ENCODE data around the gene FYB2.
"Not testable (repeated sequence)": the region's sequence is repeated elsewhere in the genome, so short reads cannot be mapped to it uniquely, and the experiment has no call there.

The FYB2 gene

DNA sequence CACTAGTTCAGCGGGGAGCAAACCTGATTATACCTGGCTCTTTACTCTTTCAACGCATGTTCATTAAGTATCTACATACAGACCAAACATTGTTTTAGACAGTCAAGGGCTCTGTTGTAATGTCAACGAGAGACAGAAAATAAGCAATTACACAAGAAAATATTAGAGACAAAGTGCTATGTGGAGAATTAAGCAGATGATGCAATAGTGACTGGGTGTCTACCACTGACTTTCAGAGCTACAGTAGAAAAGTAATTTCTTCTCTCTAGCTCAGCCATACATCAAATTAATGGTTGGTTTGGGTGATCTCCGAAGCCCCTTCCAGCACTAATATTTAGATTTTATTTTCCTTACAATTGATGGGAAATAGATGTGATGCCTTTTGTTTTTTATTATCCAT lies 23.3 kb downstream of the FYB2 start:
- DNase-seq = no peak

DNA sequence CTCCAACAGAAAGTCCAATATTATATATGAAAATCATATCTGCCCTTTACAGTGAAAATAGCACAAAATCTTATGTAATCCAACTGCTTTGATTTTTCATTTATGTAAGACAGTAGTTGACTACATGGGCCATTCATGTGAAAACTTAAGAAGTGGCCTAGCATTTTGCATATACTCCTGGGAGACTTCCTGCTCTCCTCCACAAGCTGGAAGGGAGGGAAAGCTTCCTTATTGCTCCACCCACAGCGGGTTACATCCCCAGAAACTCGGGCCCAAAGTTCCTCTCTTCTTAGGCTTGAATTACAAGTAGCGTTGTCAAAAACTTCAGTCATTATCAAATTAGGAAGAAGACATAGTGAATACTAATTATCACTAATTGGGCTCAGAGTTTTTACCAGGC lies 29.2 kb downstream of the FYB2 start:
- no peak for DNase-seq

DNA sequence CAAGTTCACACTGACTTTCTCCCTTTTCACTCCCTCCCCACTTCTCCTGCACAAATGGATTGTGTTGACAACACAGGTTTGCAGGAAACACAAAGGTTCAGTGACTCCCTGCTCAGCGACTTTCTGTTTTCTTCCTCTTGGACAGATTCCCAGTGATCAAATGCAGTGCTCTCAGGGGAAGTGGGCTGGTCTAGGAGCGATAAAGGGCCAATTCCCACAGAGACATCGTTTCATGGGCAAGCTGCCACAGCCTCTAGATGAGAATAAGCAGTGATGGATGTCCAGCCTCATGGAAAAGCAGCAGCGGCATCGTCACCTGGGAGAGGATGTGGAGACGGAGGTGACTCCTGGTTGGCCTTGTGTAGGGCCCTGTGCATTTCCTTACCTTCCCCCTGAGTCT lies 30.6 kb downstream of the FYB2 start:
- no peak for DNase-seq

GRCh38 chr1:56788102-56788501 lies 31.1 kb downstream of the FYB2 start:
- DNase-seq = no peak

- no peak for DNase-seq
These were observed 31.9 kb downstream of the FYB2 start for GRCh38 chr1:56787330-56787729.

- no peak for DNase-seq
These were observed 36.4 kb downstream of the FYB2 start for GRCh38 chr1:56782773-56783172.

DNA sequence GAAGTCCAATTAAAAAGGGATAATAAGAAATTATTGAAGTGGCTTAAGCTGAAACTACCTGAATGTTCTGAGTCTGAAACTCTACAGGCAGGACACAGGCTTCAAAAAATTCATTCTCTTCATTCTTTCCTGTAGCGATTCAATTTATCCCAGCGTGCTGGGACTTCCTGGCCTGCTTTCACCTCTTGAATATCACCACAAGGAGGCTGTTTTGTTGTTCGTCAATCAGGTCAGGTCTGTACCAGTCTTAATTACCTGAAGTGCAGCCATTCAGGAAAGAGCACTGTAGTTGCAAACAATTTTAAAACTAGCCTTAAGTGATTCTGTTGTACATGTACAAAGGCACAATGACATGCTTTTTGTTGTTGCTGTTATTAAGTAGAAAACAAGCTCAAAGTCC lies 38.4 kb downstream of the FYB2 start:
- no peak for DNase-seq

GRCh38 chr1:56780128-56780750 lies 39.0 kb downstream of the FYB2 start:
- no peak for DNase-seq

- DNase-seq = no peak
These were observed 41.2 kb downstream of the FYB2 start for GRCh38 chr1:56777972-56778371.

GRCh38 chr1:56774732-56775131 lies 44.5 kb downstream of the FYB2 start:
- not testable (repeated sequence) for DNase-seq

GRCh38 chr1:56774067-56774609 lies 45.1 kb downstream of the FYB2 start:
- no peak for DNase-seq

DNA sequence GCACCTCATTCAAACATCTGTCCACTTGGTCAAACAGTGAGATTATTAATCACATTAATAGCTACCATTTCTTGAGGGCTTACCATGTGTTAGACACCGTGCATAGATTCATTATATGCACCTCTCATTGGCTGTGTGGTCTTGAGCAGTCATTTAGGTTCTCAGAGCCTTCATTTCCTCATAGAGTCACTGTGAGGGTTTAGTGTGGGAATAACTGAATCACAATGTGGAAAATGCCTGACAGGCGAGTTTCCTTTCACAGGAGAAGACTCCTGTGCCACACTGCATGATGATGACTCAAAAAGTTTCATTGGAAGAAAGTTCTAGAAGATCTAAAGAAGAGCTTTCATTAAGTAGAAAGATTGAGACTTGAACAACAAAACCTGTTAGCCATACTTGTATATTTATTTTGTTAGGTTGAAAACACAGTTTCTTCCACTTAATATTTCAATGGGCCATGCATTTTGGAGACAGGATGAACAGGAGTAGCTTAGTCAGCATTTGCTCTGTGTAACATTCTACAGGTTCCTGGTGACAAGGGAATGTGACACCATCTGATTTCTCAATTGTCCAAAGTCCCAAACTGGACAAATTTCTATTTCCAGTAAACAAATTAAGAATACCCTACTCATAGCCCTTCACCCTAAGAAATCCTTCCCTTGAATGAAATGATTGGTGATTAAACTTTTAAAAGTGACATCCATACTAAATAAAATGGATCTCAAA lies 45.7 kb downstream of the FYB2 start:
- no peak for DNase-seq

- no peak for DNase-seq
These were observed 47.5 kb downstream of the FYB2 start for GRCh38 chr1:56771717-56772116.

- DNase-seq = no peak
These were observed 60.4 kb downstream of the FYB2 start for GRCh38 chr1:56758794-56759193.

DNA sequence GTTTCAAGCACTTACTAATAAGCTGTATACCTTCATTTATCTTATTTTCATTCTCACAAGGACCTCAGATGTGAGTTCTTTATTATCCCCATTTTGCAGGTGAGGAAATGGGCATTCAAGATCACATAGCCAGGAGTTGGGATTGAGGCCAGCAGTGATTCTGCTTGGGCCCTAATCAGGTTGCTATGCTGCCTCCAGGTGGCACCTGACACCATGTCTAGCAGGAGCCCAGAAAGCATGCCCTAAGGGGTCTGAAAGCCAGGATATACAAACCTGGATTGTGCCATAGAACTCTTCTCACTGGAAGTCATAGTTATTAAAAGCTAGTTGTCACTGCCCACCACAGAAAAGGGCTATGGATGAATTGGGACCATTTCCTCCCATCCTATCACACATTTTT lies 61.1 kb downstream of the FYB2 start:
- no peak for DNase-seq

GRCh38 chr1:56755911-56756310 lies 63.3 kb downstream of the FYB2 start:
- no peak for DNase-seq

DNA sequence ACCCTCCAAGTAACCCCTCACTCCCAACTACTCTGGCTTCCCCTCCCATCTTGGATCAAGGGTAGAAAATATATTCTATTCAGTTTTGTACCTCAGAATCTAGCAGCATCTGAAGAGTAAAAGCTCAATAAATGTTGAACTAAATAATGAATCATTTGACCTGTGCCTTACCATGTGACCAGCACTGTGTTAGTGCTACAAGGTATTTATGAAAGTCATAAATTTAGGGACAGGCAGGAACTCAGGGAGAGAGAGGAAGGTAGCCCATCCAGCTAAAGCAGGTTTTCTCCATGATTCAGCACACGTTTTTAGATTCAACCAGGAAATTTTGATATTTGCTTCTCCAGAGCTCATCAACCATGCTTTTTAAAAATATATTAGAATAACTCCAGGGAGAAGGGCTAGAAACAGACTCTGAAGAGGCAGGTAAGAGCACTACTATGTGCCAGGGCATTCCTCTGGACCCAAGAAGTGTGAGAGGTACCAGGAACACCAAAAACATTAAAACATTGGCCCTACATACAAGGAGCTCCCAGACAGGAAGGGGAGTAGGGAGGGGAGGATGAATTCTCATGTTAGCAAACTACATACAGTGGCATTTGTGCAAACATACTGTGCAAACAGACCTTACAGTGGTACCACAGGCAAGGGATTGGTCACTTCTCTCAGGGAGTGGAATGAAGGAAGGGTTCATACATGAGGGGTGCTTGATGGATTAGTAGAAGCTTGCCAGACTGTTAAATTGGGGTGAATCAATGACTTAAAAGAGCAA lies 64.3 kb downstream of the FYB2 start:
- no peak for DNase-seq

GRCh38 chr1:56745231-56745630 lies 74.0 kb downstream of the FYB2 start:
- DNase-seq = no peak

GRCh38 chr1:56728964-56729363 lies 90.2 kb downstream of the FYB2 start:
- no peak for DNase-seq

GRCh38 chr1:56726706-56727105 lies 92.5 kb downstream of the FYB2 start:
- no peak for DNase-seq

GRCh38 chr1:56719171-56719570 lies 100.0 kb downstream of the FYB2 start:
- no peak for DNase-seq

DNA sequence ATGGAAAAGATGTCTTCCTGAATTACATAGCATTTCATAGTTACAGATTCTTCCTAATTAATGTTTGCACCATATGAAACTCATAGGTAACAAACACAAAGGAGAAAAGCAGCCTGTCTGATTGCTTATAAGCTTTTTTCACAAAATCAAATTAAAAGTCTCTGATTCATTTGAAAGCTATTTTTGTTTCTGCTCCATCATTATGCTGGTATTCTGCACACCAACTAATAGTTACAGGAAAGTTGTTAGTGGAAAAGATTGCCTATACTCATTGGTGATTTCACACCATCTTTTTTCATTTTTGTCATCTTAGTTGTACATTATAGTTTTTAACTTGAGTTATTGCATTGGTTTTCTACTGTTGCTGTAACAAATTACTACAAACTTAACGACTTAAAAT lies 104.0 kb downstream of the FYB2 start:
- DNase-seq = no peak

DNA sequence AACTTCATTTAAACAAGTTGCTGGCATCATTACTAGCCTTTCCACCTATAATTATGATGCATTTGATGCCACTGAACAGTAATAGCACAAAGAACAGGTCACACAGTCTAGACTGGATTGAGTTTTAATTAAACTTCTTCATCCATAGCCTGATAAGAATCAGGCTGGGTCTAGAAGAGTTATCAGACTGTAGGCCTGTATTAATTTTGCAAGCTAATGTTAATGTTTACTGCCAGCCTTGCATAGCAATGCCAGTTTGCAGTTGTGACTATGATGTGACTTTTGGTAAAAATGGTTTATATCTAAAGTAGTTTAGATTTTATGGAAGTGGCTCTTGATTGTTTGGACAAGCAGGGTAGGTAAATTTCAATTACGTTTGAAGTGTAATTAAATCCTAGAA lies 106.1 kb downstream of the FYB2 start:
- DNase-seq = no peak

DNA sequence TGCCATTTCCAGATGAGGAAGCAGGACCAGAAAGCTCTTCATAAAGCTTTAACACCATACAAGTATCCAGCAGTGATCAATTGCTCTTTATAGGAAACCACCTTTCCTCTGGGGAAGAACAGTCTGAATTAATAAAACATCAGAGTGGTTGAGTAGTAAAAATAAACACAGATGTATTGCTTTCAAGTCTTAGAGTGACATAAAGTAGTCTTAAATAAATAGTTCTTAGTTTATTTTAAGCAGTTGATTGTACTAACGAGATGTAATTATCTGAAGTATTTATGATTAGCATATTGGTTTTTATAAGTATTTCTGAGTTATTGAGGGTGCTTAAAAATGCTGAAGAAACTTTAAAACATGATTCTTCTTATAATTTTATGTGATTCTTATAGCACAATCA lies 107.1 kb downstream of the FYB2 start:
- DNase-seq = no peak

Measured in SIG-M5 (cell line).